HEK293 (cell line): Measurements from ENCODE around the gene SYT6.

Source experiments
- KLF16 ChIP-seq: fragments of 450-650 bp; formaldehyde crosslinking; IDR thresholded peaks from 2 replicates; pipeline ENCODE4 v1.5.1; 2017; ENCODE audit warnings: missing biosample characterization, missing genetic modification characterization
- ZNF335 ChIP-seq: fragments of 450-650 bp; formaldehyde crosslinking; conservative IDR thresholded peaks from 2 replicates; pipeline ENCODE4 v1.5.1; 2016; ENCODE audit warnings: missing biosample characterization, missing genetic modification characterization
- ZNF830 ChIP-seq: fragments of 450-650 bp; IDR thresholded peaks from 2 replicates; pipeline ENCODE4 v1.5.0; 2018; ENCODE audit warnings: missing biosample characterization, missing genetic modification characterization, low read depth, mild to moderate bottlenecking, moderate library complexity
- TF ChIP-seq, protein P1 (sequence below): IDR thresholded peaks from 2 replicates; pipeline ENCODE4 v1.6.1; 2011; ENCODE audit warnings: mild to moderate bottlenecking, low read depth, low read length, borderline replicate concordance
- TF ChIP-seq, protein P2 (sequence below): fragments of 450-650 bp; formaldehyde crosslinking; IDR thresholded peaks from 2 replicates; pipeline ENCODE4 v1.5.1; 2016; ENCODE audit warnings: missing biosample characterization, missing genetic modification characterization
- TF ChIP-seq, protein P3 (sequence below): fragments of 450-650 bp; formaldehyde crosslinking; IDR thresholded peaks from 2 replicates; pipeline ENCODE4 v1.5.1; 2016; ENCODE audit warnings: missing biosample characterization, missing genetic modification characterization

DNA sequence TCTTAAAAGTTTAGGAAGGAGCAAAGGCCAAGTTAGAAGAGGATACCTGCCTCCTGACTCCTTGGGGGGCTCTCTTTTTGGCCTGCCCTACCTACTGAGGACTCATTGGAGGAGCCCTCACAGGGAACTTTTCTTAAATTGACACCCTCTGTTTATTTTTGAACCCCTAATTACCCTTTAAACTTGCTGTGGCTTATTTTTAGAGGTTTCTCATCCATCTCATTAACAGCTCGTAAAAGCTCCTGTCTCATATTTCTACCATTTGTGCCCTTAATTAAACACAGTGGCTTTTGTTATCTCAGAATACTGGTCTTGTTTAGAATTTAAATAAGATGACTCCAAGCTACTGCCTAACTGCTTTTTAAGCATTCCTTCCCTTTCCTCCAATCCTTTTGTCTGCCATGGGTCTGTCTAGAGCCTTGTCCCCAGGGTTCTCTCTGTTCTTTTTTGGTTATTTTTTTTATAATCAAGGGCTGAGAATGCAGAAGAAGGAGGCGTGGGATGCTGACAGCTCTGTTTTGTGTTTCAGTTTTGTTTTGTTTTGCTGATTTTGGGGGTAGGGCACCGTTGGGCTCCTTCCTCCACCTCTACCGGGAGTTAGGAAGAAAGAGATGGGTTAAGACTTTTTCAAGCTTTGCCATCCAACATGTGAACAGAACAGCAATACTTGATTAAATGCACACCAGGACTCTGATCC, 78.0 kb downstream of the SYT6 start:
- TF ChIP-seq, protein P1, sequence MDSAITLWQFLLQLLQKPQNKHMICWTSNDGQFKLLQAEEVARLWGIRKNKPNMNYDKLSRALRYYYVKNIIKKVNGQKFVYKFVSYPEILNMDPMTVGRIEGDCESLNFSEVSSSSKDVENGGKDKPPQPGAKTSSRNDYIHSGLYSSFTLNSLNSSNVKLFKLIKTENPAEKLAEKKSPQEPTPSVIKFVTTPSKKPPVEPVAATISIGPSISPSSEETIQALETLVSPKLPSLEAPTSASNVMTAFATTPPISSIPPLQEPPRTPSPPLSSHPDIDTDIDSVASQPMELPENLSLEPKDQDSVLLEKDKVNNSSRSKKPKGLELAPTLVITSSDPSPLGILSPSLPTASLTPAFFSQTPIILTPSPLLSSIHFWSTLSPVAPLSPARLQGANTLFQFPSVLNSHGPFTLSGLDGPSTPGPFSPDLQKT = no peak
- TF ChIP-seq ZNF335 (tag by site-specific recombination) = no peak
- no peak for TF ChIP-seq ZNF830 (tag by site-specific recombination)
- TF ChIP-seq, protein P2, sequence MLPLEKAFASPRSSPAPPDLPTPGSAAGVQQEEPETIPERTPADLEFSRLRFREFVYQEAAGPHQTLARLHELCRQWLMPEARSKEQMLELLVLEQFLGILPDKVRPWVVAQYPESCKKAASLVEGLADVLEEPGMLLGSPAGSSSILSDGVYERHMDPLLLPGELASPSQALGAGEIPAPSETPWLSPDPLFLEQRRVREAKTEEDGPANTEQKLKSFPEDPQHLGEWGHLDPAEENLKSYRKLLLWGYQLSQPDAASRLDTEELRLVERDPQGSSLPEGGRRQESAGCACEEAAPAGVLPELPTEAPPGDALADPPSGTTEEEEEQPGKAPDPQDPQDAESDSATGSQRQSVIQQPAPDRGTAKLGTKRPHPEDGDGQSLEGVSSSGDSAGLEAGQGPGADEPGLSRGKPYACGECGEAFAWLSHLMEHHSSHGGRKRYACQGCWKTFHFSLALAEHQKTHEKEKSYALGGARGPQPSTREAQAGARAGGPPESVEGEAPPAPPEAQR (tag by site-specific recombination) = no peak
- no peak for TF ChIP-seq KLF16 (tag by site-specific recombination)
- TF ChIP-seq, protein P3, sequence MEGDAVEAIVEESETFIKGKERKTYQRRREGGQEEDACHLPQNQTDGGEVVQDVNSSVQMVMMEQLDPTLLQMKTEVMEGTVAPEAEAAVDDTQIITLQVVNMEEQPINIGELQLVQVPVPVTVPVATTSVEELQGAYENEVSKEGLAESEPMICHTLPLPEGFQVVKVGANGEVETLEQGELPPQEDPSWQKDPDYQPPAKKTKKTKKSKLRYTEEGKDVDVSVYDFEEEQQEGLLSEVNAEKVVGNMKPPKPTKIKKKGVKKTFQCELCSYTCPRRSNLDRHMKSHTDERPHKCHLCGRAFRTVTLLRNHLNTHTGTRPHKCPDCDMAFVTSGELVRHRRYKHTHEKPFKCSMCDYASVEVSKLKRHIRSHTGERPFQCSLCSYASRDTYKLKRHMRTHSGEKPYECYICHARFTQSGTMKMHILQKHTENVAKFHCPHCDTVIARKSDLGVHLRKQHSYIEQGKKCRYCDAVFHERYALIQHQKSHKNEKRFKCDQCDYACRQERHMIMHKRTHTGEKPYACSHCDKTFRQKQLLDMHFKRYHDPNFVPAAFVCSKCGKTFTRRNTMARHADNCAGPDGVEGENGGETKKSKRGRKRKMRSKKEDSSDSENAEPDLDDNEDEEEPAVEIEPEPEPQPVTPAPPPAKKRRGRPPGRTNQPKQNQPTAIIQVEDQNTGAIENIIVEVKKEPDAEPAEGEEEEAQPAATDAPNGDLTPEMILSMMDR (tag by site-specific recombination) = no peak
